ENCODE results near the gene SDCBP2. TPM values are rescaled to one million over a fixed set of nuclear protein-coding genes. Genes with fewer than 3 reads are reported as not detected.

Gene SDCBP2
- total and polyA plus RNA-seq, 2 donors from 2014 or later: 10.3 to 18.3 TPM

DNA sequence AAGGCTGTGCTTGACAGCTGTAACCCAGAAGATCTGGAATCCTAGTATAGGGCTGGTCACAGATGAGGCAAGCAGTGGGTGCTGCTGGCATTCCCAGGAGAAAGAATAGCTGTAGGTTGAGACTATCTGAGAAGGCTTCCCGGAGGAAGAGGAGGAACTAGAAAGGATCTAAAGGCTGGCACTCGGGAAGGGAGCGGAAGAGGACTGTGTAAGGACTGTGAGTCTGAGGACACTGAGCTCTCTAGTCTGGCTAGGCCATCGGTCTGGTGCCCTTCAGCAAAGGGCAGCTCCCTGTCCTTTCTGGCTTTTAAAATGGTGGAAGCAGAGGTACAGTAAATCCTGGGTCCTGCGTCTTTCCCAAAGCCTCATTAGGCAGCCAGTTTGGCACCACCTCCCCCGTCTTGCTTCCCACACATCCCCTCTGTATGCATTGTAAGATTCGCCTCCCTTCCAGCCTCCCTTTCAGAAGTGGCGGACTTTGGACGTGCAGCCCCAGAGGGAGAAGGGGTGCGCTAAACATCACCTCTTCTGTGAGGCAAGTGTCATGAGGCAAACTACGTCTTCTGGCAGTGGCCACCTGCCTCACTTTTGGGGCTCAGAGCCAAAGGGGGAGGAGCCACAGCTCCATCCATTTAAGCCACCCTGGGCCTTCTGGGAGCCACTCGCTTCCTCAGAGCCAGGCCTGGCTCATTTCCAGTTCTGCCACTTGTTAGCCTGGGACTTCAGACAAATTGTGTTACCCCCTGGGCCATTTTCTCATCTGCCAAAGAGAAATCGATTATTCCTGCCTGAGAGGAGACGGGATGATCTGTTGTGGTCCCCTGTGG, 54.2 kb downstream of the SDCBP2 start:
- no peak overlapping the region for H3K4me3 ChIP-seq (ENCODE audit: low read length in 3 of 3)
- intact Hi-C loops (cut with DNase I): no loop called here
- H3K9ac ChIP-seq (ENCODE audit: low read length in 3 of 3): no peak overlapping the region
- DNase-seq (no peak), FAIRE-seq (no peak)
- no peaks in the 10 kb centered on the region for H3K9me3 ChIP-seq (ENCODE audit: control insufficient read depth in 2 of 3, insufficient read depth in 1 of 3, low read length in 3 of 3)
- TF ChIP-seq, protein P1, sequence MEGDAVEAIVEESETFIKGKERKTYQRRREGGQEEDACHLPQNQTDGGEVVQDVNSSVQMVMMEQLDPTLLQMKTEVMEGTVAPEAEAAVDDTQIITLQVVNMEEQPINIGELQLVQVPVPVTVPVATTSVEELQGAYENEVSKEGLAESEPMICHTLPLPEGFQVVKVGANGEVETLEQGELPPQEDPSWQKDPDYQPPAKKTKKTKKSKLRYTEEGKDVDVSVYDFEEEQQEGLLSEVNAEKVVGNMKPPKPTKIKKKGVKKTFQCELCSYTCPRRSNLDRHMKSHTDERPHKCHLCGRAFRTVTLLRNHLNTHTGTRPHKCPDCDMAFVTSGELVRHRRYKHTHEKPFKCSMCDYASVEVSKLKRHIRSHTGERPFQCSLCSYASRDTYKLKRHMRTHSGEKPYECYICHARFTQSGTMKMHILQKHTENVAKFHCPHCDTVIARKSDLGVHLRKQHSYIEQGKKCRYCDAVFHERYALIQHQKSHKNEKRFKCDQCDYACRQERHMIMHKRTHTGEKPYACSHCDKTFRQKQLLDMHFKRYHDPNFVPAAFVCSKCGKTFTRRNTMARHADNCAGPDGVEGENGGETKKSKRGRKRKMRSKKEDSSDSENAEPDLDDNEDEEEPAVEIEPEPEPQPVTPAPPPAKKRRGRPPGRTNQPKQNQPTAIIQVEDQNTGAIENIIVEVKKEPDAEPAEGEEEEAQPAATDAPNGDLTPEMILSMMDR (IDR thresholded peaks at IDR 0.05; ENCODE audit: borderline replicate concordance, extremely low read depth, insufficient read depth): no peak
- no peak overlapping the region for H3K27ac ChIP-seq (ENCODE audit: low read depth in 2 of 2, low read length in 2 of 2)
- no peaks in the 10 kb centered on the region for H3K27me3 ChIP-seq (ENCODE audit: control insufficient read depth, insufficient read depth, low read length)
- no peaks in the 10 kb centered on the region for H3K36me3 ChIP-seq (ENCODE audit: control insufficient read depth in 2 of 3, insufficient read depth in 3 of 3, low read length in 3 of 3)
- H3K4me1 ChIP-seq (ENCODE audit: control insufficient read depth in 2 of 3, insufficient read depth in 2 of 3, low read depth in 1 of 3, low read length in 3 of 3): no peaks in the 10 kb centered on the region

DNA sequence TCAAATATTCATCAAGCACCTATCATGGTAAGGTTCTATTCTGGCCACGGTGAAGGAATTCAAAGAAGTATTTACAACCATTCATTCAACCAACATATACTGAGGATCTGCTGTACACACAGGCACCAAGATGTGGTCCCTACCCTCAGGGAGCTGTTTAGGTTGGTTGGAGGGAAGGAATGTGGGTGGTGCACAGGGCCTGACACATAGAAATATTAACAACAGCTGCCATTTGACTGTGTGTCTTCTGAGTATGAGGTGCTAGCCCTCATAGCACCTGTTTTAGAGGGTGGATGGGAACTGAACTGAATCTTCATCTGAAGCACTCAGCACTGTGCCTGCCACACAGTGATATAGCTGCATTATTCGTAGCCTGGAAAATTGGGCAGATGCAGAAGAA, 55.6 kb downstream of the SDCBP2 start:
- H3K36me3 ChIP-seq (ENCODE audit: control insufficient read depth in 2 of 3, insufficient read depth in 3 of 3, low read length in 3 of 3): no peaks in the 10 kb centered on the region
- TF ChIP-seq, protein P1 (IDR thresholded peaks at IDR 0.05; ENCODE audit: borderline replicate concordance, extremely low read depth, insufficient read depth): no peak
- no peak overlapping the region for H3K4me3 ChIP-seq (ENCODE audit: low read length in 3 of 3)
- no peaks in the 10 kb centered on the region for H3K9me3 ChIP-seq (ENCODE audit: control insufficient read depth in 2 of 3, insufficient read depth in 1 of 3, low read length in 3 of 3)
- no peaks in the 10 kb centered on the region for H3K4me1 ChIP-seq (ENCODE audit: control insufficient read depth in 2 of 3, insufficient read depth in 2 of 3, low read depth in 1 of 3, low read length in 3 of 3)
- H3K9ac ChIP-seq (ENCODE audit: low read length in 3 of 3): no peak overlapping the region
- H3K27me3 ChIP-seq (ENCODE audit: control insufficient read depth, insufficient read depth, low read length): no peaks in the 10 kb centered on the region
- FAIRE-seq (no peak), DNase-seq (peak in 2 of 5 donors; percentile 17 to 21)
- no peak overlapping the region for H3K27ac ChIP-seq (ENCODE audit: low read depth in 2 of 2, low read length in 2 of 2)
- intact Hi-C loops (cut with DNase I): no loop called here

DNA sequence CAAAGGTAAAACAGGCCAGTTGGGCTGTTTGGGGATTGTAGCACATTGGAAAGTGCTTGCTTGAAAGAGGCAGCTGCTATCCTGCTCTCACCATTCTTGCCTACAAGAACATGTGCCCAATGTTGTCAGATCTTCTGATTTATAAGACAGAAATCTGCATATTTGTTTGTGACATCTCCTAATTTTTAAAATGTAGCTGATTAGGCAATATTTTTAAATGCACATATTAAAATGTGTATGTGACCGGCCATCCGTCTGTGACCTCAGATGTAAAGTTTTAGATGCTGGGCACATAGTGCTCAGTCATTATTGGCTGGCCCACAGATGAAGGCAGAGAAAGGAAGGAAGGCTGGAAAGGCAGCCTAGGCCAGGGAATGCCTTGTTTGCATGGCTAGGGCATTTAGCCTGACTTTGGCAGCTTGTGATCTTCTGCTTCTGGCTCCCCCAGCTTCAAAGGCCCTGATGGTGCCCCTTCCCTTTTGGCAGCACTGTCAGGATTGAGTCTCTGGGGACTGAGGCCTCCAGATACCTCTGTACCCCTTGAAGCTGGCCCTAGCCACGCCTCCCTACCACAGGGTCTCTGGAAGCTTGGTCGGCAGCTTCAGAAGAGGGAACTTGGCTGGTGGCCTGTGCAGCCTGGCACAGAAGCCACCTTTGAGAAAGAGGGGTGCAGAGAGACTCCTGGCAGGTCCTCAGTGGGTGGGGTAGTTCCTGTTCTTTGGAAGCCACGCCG, 56.4 kb downstream of the SDCBP2 start:
- Histone ChIP-seq H3K4me3 (ENCODE audit: low read length in 3 of 3) (no peak overlapping the region), H3K27me3 (ENCODE audit: control insufficient read depth, insufficient read depth, low read length) (no peaks in the 10 kb centered on the region), H3K4me1 (ENCODE audit: control insufficient read depth in 2 of 3, insufficient read depth in 2 of 3, low read depth in 1 of 3, low read length in 3 of 3) (no peaks in the 10 kb centered on the region), H3K36me3 (ENCODE audit: control insufficient read depth in 2 of 3, insufficient read depth in 3 of 3, low read length in 3 of 3) (no peaks in the 10 kb centered on the region), H3K9me3 (ENCODE audit: control insufficient read depth in 2 of 3, insufficient read depth in 1 of 3, low read length in 3 of 3) (no peaks in the 10 kb centered on the region), H3K9ac (ENCODE audit: low read length in 3 of 3) (no peak overlapping the region), H3K27ac (ENCODE audit: low read depth in 2 of 2, low read length in 2 of 2) (no peak overlapping the region)
- TF ChIP-seq, protein P1 (IDR thresholded peaks at IDR 0.05; ENCODE audit: borderline replicate concordance, extremely low read depth, insufficient read depth): no peak
- FAIRE-seq: no peak
- intact Hi-C loops (cut with DNase I): no loop called here
- no peak for DNase-seq

All from kidney (tissue), 14 donors.